Neural progenitor cell (in vitro differentiated cells): ENCODE data around the gene TIPARP. TPM values are rescaled to one million over a fixed set of nuclear protein-coding genes. Genes with fewer than 3 reads are reported as not detected.
"Not testable (repeated sequence)": the region's sequence is repeated elsewhere in the genome, so short reads cannot be mapped to it uniquely, and the experiment has no call there.

Source experiments
- DNase-seq: peaks from one replicate; pipeline ENCODE4 v3.0.0-alpha.2; 2016; ENCODE audit warnings: low spot score
- H2AFZ ChIP-seq: fragments of 200-600 bp; sonication (generic); replicated peaks from 2 replicates; pipeline ENCODE4 v1.6.1; 2016; ENCODE audit warnings: antibody characterized with exemption
- H3F3A ChIP-seq: fragments of 200-600 bp; sonication (generic); 2 replicates; pipeline ENCODE4 v1.6.1; 2016; ENCODE audit warnings: antibody characterized with exemption, low read depth
- H3K27ac ChIP-seq: fragments of 200-600 bp; sonication (generic); 2 replicates; pipeline ENCODE4 v1.5.1; 2016; ENCODE audit warnings: mild to moderate bottlenecking
- H3K27me3 ChIP-seq: fragments of 200-600 bp; sonication (generic); 2 replicates; pipeline ENCODE4 v1.6.1; 2016; ENCODE audit warnings: mild to moderate bottlenecking, moderate library complexity
- H3K36me3 ChIP-seq: fragments of 200-600 bp; sonication (generic); 2 replicates; pipeline ENCODE4 v1.5.1; 2016
- H3K4me1 ChIP-seq: fragments of 200-600 bp; sonication (generic); 2 replicates; pipeline ENCODE4 v1.6.1; 2016; ENCODE audit warnings: mixed run types
- H3K4me2 ChIP-seq: fragments of 200-600 bp; sonication (generic); 2 replicates; pipeline ENCODE4 v1.6.1; 2016
- H3K4me3 ChIP-seq: fragments of 200-600 bp; sonication (generic); 2 replicates; pipeline ENCODE4 v1.5.1; 2016
- H3K79me2 ChIP-seq: fragments of 200-600 bp; sonication (generic); 2 replicates; pipeline ENCODE4 v1.6.1; 2016; ENCODE audit warnings: low read depth
- H3K9ac ChIP-seq: fragments of 200-600 bp; sonication (generic); 2 replicates; pipeline ENCODE4 v1.6.1; 2016
- H3K9me3 ChIP-seq: fragments of 200-600 bp; sonication (generic); 2 replicates; pipeline ENCODE4 v1.5.1; 2016; ENCODE audit warnings: low read depth
- H4K20me1 ChIP-seq: fragments of 200-600 bp; sonication (generic); 2 replicates; pipeline ENCODE4 v1.6.1; 2016; ENCODE audit warnings: low read depth
- H3K27ac Mint-ChIP-seq: 3 replicates; pipeline ENCODE4 v1.8.0; 2021; ENCODE audit warnings: mixed read lengths
- H3K27me3 Mint-ChIP-seq: 2 replicates; pipeline ENCODE4 v1.8.0; 2022; ENCODE audit warnings: low read depth, mild to moderate bottlenecking, inconsistent platforms, moderate library complexity, mixed read lengths; ENCODE audit not compliant: insufficient read depth
- H3K36me3 Mint-ChIP-seq: 3 replicates; pipeline ENCODE4 v1.8.0; 2021; ENCODE audit warnings: mixed read lengths
- H3K4me1 Mint-ChIP-seq: 3 replicates; pipeline ENCODE4 v1.8.0; 2021; ENCODE audit warnings: mixed read lengths
- H3K4me3 Mint-ChIP-seq: 3 replicates; pipeline ENCODE4 v1.8.0; 2021; ENCODE audit warnings: mild to moderate bottlenecking, moderate library complexity, mixed read lengths
- H3K9me3 Mint-ChIP-seq: 3 replicates; pipeline ENCODE4 v1.8.0; 2020; ENCODE audit warnings: mixed read lengths
- EZH2 ChIP-seq: fragments of 200-600 bp; sonication (generic); IDR thresholded peaks from 2 replicates; pipeline ENCODE4 v1.6.1; 2017; ENCODE audit warnings: antibody characterized with exemption, mild to moderate bottlenecking, moderate library complexity
- EZH2phosphoT487 ChIP-seq: fragments of 200-600 bp; sonication (generic); IDR thresholded peaks from 2 replicates; pipeline ENCODE4 v1.6.1; 2017; ENCODE audit warnings: antibody characterized with exemption
- total RNA-seq: library from RNA; depleted of rRNA; stranded (reverse); fragments of >200 nt; gene quantifications from 2 replicates; pipeline ENCODE4 v1.2.3, GENCODE V29; 2015; ENCODE audit warnings: low replicate concordance
- TF ChIP-seq, protein P1 (sequence below): fragments of 200-600 bp; sonication (generic); IDR thresholded peaks from 2 replicates; pipeline ENCODE4 v1.5.1; 2017; ENCODE audit warnings: antibody characterized with exemption, mild to moderate bottlenecking

The TIPARP gene
- total RNA-seq, 1 donor from 2014 or later: 13.5 TPM

GRCh38 chr3:156710429-156710828, 36.0 kb downstream of the TIPARP start:
- no peak overlapping the region for H3K27ac Mint-ChIP-seq
- no peaks in the 10 kb centered on the region for H3K36me3 ChIP-seq

GRCh38 chr3:156711113-156711512, 36.7 kb downstream of the TIPARP start:
- no peak for DNase-seq
- H3K9ac ChIP-seq: no peak overlapping the region
- no peak overlapping the region for H3K4me3 Mint-ChIP-seq
- H3K4me3 ChIP-seq: no peak overlapping the region
- no peak overlapping the region for H3K27ac Mint-ChIP-seq
- TF ChIP-seq, protein P1, sequence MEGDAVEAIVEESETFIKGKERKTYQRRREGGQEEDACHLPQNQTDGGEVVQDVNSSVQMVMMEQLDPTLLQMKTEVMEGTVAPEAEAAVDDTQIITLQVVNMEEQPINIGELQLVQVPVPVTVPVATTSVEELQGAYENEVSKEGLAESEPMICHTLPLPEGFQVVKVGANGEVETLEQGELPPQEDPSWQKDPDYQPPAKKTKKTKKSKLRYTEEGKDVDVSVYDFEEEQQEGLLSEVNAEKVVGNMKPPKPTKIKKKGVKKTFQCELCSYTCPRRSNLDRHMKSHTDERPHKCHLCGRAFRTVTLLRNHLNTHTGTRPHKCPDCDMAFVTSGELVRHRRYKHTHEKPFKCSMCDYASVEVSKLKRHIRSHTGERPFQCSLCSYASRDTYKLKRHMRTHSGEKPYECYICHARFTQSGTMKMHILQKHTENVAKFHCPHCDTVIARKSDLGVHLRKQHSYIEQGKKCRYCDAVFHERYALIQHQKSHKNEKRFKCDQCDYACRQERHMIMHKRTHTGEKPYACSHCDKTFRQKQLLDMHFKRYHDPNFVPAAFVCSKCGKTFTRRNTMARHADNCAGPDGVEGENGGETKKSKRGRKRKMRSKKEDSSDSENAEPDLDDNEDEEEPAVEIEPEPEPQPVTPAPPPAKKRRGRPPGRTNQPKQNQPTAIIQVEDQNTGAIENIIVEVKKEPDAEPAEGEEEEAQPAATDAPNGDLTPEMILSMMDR: no peak
- H3K9me3 Mint-ChIP-seq: peaks cover 3% of the 10 kb centered on the region
- H2AFZ ChIP-seq: no peak overlapping the region
- no peaks in the 10 kb centered on the region for H3F3A ChIP-seq
- no peaks in the 10 kb centered on the region for H3K27me3 ChIP-seq
- H3K27ac ChIP-seq: no peak overlapping the region
- H3K36me3 ChIP-seq: no peaks in the 10 kb centered on the region
- H3K27me3 Mint-ChIP-seq: no peaks in the 10 kb centered on the region
- no peaks in the 10 kb centered on the region for H4K20me1 ChIP-seq
- no peaks in the 10 kb centered on the region for H3K9me3 ChIP-seq
- H3K4me1 Mint-ChIP-seq: no peaks in the 10 kb centered on the region
- no peaks in the 10 kb centered on the region for H3K79me2 ChIP-seq
- H3K4me1 ChIP-seq: no peaks in the 10 kb centered on the region
- H3K36me3 Mint-ChIP-seq: peaks cover 15% of the 10 kb centered on the region
- no peak overlapping the region for H3K4me2 ChIP-seq

More at GRCh38 chr3:156710429-156710828, 36.0 kb downstream of the TIPARP start:
- no peak overlapping the region for H2AFZ ChIP-seq
- H3K9ac ChIP-seq: no peak overlapping the region
- peaks cover 3% of the 10 kb centered on the region for H3K9me3 Mint-ChIP-seq
- H3K27me3 Mint-ChIP-seq: no peaks in the 10 kb centered on the region
- no peak overlapping the region for H3K4me3 ChIP-seq
- H3K27me3 ChIP-seq: no peaks in the 10 kb centered on the region
- no peak overlapping the region for H3K27ac ChIP-seq
- H3K4me1 Mint-ChIP-seq: no peaks in the 10 kb centered on the region
- H4K20me1 ChIP-seq: no peaks in the 10 kb centered on the region
- no peak overlapping the region for H3K4me3 Mint-ChIP-seq
- TF ChIP-seq EZH2 (no peak), EZH2phosphoT487 (no peak)
- TF ChIP-seq, protein P1: no peak
- no peaks in the 10 kb centered on the region for H3K4me1 ChIP-seq
- DNase-seq: no peak
- H3F3A ChIP-seq: no peaks in the 10 kb centered on the region
- peaks cover 15% of the 10 kb centered on the region for H3K36me3 Mint-ChIP-seq
- H3K4me2 ChIP-seq: no peak overlapping the region
- no peaks in the 10 kb centered on the region for H3K79me2 ChIP-seq
- no peaks in the 10 kb centered on the region for H3K9me3 ChIP-seq

DNA sequence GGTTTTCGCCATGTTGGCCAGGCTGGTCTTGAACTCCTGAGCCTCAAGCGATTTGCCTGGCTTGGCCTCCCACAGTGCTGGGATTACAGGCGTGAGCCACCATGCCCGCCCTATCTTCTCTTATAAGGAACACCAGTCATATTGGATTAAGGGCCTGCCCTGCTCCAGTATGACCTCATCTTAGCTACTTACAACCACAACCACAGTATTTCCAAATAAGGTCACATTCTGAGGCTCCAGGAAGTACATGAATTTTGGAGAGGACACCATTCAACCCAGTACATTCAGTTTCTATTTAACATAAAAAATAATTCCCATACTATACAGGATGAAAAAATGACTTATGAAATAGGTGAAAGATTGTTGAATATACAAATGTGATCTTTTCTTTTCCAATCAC, 37.6 kb downstream of the TIPARP start:
- not testable (repeated sequence) for H3K4me3 ChIP-seq, H2AFZ ChIP-seq, H3K4me1 ChIP-seq, H3K79me2 ChIP-seq, H3K4me2 ChIP-seq, H3K27ac ChIP-seq, H3K9ac ChIP-seq, H3K4me1 Mint-ChIP-seq, DNase-seq, H3K27me3 ChIP-seq, H3K9me3 ChIP-seq, H3K4me3 Mint-ChIP-seq, H3F3A ChIP-seq, H3K36me3 ChIP-seq, H3K27ac Mint-ChIP-seq, H4K20me1 ChIP-seq, H3K9me3 Mint-ChIP-seq, H3K27me3 Mint-ChIP-seq
- peaks cover 13% of the 10 kb centered on the region for H3K36me3 Mint-ChIP-seq

- H3K4me3 ChIP-seq: no peak overlapping the region
- Mint-ChIP-seq H3K36me3 (peaks cover 4% of the 10 kb centered on the region), H3K27ac (no peak overlapping the region), H3K27me3 (no peaks in the 10 kb centered on the region), H3K9me3 (no peaks in the 10 kb centered on the region), H3K4me1 (peaks cover 11% of the 10 kb centered on the region), H3K4me3 (no peak overlapping the region)
- no peak overlapping the region for H3K27ac ChIP-seq
- no peaks in the 10 kb centered on the region for H3F3A ChIP-seq
- TF ChIP-seq EZH2phosphoT487 (no peak), EZH2 (no peak)
- TF ChIP-seq, protein P1: no peak
- H3K9ac ChIP-seq: no peak overlapping the region
- no peaks in the 10 kb centered on the region for H3K27me3 ChIP-seq
- no peak for DNase-seq
- H3K79me2 ChIP-seq: no peaks in the 10 kb centered on the region
- no peaks in the 10 kb centered on the region for H3K36me3 ChIP-seq
- no peak overlapping the region for H3K4me2 ChIP-seq
- H3K9me3 ChIP-seq: no peaks in the 10 kb centered on the region
- no peak overlapping the region for H2AFZ ChIP-seq
- peaks cover 11% of the 10 kb centered on the region for H3K4me1 ChIP-seq
- H4K20me1 ChIP-seq: no peaks in the 10 kb centered on the region
These were observed 41.9 kb downstream of the TIPARP start for GRCh38 chr3:156716105-156716862.
